Activated CD8-positive, alpha-beta memory T cell treated with anti-CD3 and anti-CD28 coated beads, Interleukin-2, amount 50 U/mL, for 1 hour (primary cell): ENCODE data around the gene GPR119.
"Not testable (repeated sequence)": the region's sequence is repeated elsewhere in the genome, so short reads cannot be mapped to it uniquely, and the experiment has no call there.

Experiments used
- DNase-seq: peaks from one replicate; pipeline ENCODE4 v3.0.0-alpha.2; 2020; ENCODE audit errors: extremely low read depth

GPR119 gene

GRCh38 chrX:130385520-130385919, at the start of gene GPR119:
Gene GPR119 (minus strand): TSS chrX:130385674. CDS start chrX:130385447, 227 bp downstream.
- no peak for DNase-seq

- not testable (repeated sequence) for DNase-seq
Observed at GRCh38 chrX:130429236-130429635, 43.8 kb upstream of the GPR119 start.

GRCh38 chrX:130426531-130426930, 41.1 kb upstream of the GPR119 start:
- no peak for DNase-seq

GRCh38 chrX:130419263-130419662, 33.8 kb upstream of the GPR119 start:
- DNase-seq = no peak

- no peak for DNase-seq
Observed at GRCh38 chrX:130418740-130419139, 33.3 kb upstream of the GPR119 start.

GRCh38 chrX:130418066-130418465, 32.6 kb upstream of the GPR119 start:
- DNase-seq = no peak

GRCh38 chrX:130416785-130417184, 31.3 kb upstream of the GPR119 start:
- DNase-seq = no peak

- no peak for DNase-seq
Observed at GRCh38 chrX:130415201-130415600, 29.7 kb upstream of the GPR119 start.

- no peak for DNase-seq
Observed at GRCh38 chrX:130414800-130415199, 29.3 kb upstream of the GPR119 start.

- DNase-seq = no peak
Observed at GRCh38 chrX:130413415-130413814, 27.9 kb upstream of the GPR119 start.

- DNase-seq = no peak
Observed at GRCh38 chrX:130402208-130402684, 16.8 kb upstream of the GPR119 start.

- peak; percentile 26 for DNase-seq
Observed at GRCh38 chrX:130401415-130402207, 16.1 kb upstream of the GPR119 start, which contains the start of gene RBMX2. Gene RBMX2 (plus strand): TSS chrX:130401987. CDS start chrX:130402033, 46 bp downstream.

GRCh38 chrX:130395341-130395740, 9.9 kb upstream of the GPR119 start:
- DNase-seq = no peak

GRCh38 chrX:130393451-130394074, 8.1 kb upstream of the GPR119 start:
- no peak for DNase-seq

GRCh38 chrX:130386408-130386808, 934 bp upstream of the GPR119 start:
- DNase-seq = no peak

- DNase-seq = no peak
Observed at GRCh38 chrX:130378024-130378669, 7.3 kb downstream of the GPR119 start.

GRCh38 chrX:130376077-130376476, 9.4 kb downstream of the GPR119 start:
- DNase-seq = no peak

GRCh38 chrX:130352050-130352449, 33.4 kb downstream of the GPR119 start:
- not testable (repeated sequence) for DNase-seq

GRCh38 chrX:130351567-130351966, 33.9 kb downstream of the GPR119 start:
- DNase-seq = no peak

GRCh38 chrX:130347321-130347720, 38.2 kb downstream of the GPR119 start:
- no peak for DNase-seq

GRCh38 chrX:130343411-130343810, 42.1 kb downstream of the GPR119 start:
- no peak for DNase-seq

- DNase-seq = no peak
Observed at GRCh38 chrX:130340271-130340670, 45.2 kb downstream of the GPR119 start.
